GM21423 (cell line): Measurements from ENCODE around the gene CRISPLD2.

Experiments used
- ATAC-seq: cut with Tn5 transposase; IDR thresholded peaks from one replicate; pipeline ENCODE4 v1.9.1; 2021; ENCODE audit warnings: mild to moderate bottlenecking, moderate library complexity; ENCODE audit not compliant: unreplicated experiment

The CRISPLD2 gene

GRCh38 chr16:84948851-84949610, 129.2 kb downstream of the CRISPLD2 start:
- no peak for ATAC-seq

GRCh38 chr16:84949772-84950436, 130.1 kb downstream of the CRISPLD2 start:
- ATAC-seq: no peak

- no peak for ATAC-seq
These were observed 131.1 kb downstream of the CRISPLD2 start for GRCh38 chr16:84950906-84951305.

- ATAC-seq: peak; percentile 53
These were observed 132.8 kb downstream of the CRISPLD2 start for GRCh38 chr16:84952335-84953189.

- ATAC-seq: no peak
These were observed 133.5 kb downstream of the CRISPLD2 start for GRCh38 chr16:84953190-84953746.

GRCh38 chr16:84955427-84955826, 135.6 kb downstream of the CRISPLD2 start:
- no peak for ATAC-seq

GRCh38 chr16:84957192-84957591, 137.4 kb downstream of the CRISPLD2 start:
- ATAC-seq: no peak

- ATAC-seq: no peak
These were observed 138.0 kb downstream of the CRISPLD2 start for GRCh38 chr16:84957792-84958191.
